CD4-positive, alpha-beta T cell treated with Interleukin-17A for 1 hour (primary cell): ENCODE data around the gene CALN1.

Experiments used
- DNase-seq: peaks from one replicate; pipeline ENCODE4 v3.0.0-alpha.2; 2020

CALN1 gene

GRCh38 chr7:72170475-72170874 is 241.7 kb downstream of the CALN1 start:
- no peak for DNase-seq

- DNase-seq = no peak
Measured at GRCh38 chr7:72163271-72163670, 248.9 kb downstream of the CALN1 start.

- no peak for DNase-seq
Measured at GRCh38 chr7:72161534-72161933, 250.6 kb downstream of the CALN1 start.

GRCh38 chr7:72159911-72160310 is 252.2 kb downstream of the CALN1 start:
- DNase-seq = no peak

GRCh38 chr7:72156671-72157070 is 255.5 kb downstream of the CALN1 start:
- no peak for DNase-seq

GRCh38 chr7:72153132-72153512 is 259.0 kb downstream of the CALN1 start:
- no peak for DNase-seq

- no peak for DNase-seq
Measured at GRCh38 chr7:72152161-72153131, 259.7 kb downstream of the CALN1 start.

GRCh38 chr7:72140566-72140965 is 271.6 kb downstream of the CALN1 start:
- DNase-seq = no peak

- no peak for DNase-seq
Measured at GRCh38 chr7:72127136-72127535, 285.0 kb downstream of the CALN1 start.

GRCh38 chr7:72123913-72124312 is 288.2 kb downstream of the CALN1 start:
- DNase-seq = no peak

- DNase-seq = no peak
Measured at GRCh38 chr7:72118366-72118765, 293.8 kb downstream of the CALN1 start.

- DNase-seq = no peak
Measured at GRCh38 chr7:72114129-72114528, 298.0 kb downstream of the CALN1 start.

GRCh38 chr7:72112992-72113391 is 299.1 kb downstream of the CALN1 start:
- no peak for DNase-seq

- no peak for DNase-seq
Measured at GRCh38 chr7:72112530-72112929, 299.6 kb downstream of the CALN1 start.

- DNase-seq = no peak
Measured at GRCh38 chr7:72111086-72111485, 301.1 kb downstream of the CALN1 start.

- no peak for DNase-seq
Measured at GRCh38 chr7:72109566-72109965, 302.6 kb downstream of the CALN1 start.

- DNase-seq = no peak
Measured at GRCh38 chr7:72106405-72106804, 305.7 kb downstream of the CALN1 start.

GRCh38 chr7:72101444-72101843 is 310.7 kb downstream of the CALN1 start:
- DNase-seq = no peak

GRCh38 chr7:72099784-72100183 is 312.4 kb downstream of the CALN1 start:
- DNase-seq = no peak

- DNase-seq = no peak
Measured at GRCh38 chr7:72098807-72099580, 313.1 kb downstream of the CALN1 start.

GRCh38 chr7:72097226-72097625 is 314.9 kb downstream of the CALN1 start:
- DNase-seq = no peak

GRCh38 chr7:72092769-72093168 is 319.4 kb downstream of the CALN1 start:
- DNase-seq = no peak

GRCh38 chr7:72087926-72088325 is 324.2 kb downstream of the CALN1 start:
- DNase-seq = no peak
